HG03442 (cell line): ENCODE results near the gene LRIG1.
A peak's percentile ranks its signal among the peaks of the same experiment; 100 is the strongest.

Experiments
- ATAC-seq: cut with Tn5 transposase; IDR thresholded peaks from one replicate; pipeline ENCODE4 v1.9.1; 2021; ENCODE audit warnings: mild to moderate bottlenecking, moderate library complexity; ENCODE audit not compliant: unreplicated experiment

The LRIG1 gene

DNA sequence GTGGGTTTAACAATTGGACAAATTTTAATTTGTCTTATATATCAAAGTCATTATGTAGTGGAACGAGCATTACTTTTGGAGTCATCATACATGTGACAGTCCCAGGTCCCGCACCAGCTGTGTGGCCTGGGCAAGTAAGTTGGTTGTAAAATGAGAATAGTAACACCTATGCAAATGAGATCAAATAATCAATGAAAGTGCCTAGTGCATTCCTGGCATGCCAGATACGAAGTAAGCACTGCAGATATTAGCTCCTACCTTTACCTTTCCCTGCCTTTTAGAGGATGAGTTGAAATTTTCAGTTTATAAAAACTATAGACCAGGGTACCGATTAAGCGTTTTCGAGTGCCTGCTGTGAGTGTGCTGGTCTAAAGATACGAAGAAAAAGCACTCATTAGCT lies 134.1 kb downstream of the LRIG1 start:
- no peak for ATAC-seq

DNA sequence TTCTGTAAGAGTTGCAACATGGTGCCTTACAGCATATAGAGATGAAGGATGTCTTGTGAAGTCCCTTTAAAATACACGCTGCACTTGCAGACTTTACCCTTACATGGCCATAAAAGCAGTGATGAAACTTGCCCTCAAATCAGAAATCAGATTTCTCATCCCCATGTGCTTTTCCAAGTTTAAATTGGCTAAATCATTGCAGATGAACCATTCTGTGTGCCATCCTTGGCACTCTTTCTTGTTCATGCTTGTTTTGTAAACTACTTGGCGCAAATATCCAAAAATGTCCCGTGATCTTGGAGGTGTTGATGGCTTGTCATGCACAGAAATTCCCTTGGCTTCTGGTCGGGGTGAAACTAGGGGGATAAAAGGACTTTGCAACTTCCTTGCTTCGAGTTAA lies 135.7 kb downstream of the LRIG1 start:
- no peak for ATAC-seq

DNA sequence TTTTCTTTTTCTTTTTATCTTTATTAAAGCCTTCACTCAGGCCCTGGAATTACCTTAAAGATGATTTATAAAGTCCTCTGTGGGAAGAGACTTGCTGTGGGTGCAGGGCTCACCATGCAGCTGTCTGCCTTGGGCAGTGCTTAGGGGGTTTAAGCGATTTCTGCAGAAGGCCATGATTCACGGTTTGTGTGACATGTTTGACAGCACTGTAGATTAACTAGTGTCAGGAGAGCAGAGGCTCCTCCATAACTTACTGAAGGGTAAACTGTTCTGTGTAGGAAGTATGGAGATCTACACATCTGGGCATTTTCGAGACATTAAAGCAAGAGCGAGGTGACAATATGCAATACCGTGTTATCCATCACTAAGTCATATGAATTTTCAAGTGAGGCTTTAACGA lies 137.7 kb downstream of the LRIG1 start:
- no peak for ATAC-seq

DNA sequence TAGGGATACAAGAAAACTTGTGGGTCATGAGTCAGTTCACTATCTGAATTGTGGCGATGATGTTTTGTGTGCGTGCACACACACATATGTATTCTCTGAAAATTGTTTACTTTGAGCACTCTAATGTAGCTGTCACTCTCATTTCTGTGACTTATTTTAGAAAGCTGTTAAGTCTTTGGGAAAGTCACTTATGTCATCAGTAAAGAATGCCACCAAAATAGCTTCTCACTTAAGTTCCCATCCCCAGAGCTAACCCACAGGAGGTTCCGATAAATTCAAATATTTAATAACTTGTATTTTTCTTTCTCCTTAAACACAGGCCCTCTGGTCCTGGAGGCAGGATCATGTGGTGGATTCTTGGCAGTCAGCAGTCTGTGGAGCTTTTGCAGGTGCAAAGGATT lies 138.3 kb downstream of the LRIG1 start:
- no peak for ATAC-seq

DNA sequence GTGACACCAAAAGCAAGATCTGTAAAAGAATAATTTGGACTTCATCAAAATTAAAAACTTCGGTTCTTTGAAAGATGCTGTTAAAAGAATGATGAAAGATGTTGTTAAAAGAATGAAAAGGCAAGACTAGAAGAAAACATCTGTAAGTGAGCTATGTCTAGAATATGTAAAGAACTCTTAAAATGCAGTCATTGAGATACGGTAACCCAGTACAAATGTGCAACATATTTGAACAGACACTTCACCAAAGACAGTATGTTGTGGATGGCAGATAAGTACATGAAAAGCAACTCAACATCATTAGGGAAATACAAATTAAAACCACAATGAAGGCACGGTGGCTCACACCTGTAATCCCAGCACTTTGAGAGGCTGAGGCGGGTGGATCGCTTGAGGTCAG lies 139.5 kb downstream of the LRIG1 start:
- no peak for ATAC-seq

DNA sequence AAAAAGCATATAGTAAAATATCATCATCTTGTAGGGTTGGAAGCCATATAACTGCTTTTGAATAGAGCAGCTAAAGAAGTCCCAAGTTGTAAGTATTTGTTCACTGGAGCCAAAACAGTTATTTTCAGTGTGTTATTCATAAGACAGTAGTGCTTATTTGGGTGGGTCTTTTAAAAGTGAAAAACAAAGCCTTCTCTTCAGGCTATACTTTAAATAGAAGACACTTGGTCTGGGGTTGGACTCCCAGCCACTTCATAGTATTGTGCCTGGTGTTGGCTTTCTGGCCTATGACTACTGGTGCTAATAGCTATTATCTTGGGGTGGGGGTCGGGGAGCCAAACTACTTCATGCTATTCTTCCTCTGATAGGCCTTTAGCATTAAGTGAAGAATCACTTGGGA lies 144.8 kb downstream of the LRIG1 start:
- no peak for ATAC-seq

DNA sequence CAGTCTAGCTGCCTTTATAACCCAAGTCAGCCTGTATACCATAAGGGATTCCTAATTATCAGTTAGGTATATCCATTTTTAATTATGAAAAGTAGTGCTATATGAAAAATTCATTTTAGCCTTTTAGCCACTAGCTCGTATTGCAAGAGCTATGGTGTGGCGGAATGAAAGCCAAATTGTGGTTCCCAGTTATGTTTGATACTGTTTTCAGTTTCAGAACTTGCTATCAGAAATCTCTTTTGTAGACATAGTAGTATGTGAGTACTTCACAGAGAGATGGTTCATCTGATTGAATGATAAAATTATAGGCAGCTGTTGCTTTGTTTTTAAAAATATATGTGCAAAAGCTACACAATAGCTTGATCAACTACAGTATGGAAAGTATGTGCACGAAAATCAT lies 145.4 kb downstream of the LRIG1 start:
- ATAC-seq = peak; percentile 90

DNA sequence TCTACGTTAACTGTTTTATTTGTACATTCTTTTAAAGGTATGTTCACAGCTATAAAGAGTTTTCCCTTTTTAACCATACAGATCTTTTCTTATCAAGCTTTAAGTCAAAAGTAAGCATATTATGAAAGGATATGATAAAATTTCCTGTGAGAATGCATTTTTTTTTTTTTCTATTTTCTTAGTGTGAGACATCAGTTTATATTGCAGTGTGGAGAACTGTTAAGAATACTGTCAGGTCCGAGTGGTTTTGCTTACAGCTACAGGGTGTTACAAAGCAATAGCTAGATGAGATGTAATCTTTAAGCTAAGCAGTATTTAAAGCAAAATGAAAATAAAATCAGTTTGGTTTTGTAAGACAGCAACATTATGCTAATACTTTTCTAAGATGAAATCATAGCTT lies 146.8 kb downstream of the LRIG1 start:
- ATAC-seq = no peak

DNA sequence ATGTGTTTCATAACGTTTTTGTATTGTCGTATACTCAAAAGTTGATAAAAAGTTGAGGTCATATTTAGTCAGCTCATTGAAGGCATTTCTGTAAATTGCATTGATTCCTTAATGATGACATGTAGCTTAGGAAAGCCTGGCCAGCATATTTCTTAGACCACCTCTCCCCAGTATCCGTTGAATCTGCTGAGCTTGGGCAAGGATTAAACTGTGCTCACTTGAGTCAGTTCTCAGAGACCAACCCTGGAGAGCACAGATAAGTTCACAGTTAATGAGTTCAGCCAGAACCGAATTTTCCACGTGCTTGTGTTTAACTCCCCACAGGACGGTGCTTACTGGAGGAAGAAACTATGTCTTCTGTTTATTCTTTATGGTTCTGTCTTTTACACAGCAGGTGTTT lies 147.3 kb downstream of the LRIG1 start:
- ATAC-seq = no peak

DNA sequence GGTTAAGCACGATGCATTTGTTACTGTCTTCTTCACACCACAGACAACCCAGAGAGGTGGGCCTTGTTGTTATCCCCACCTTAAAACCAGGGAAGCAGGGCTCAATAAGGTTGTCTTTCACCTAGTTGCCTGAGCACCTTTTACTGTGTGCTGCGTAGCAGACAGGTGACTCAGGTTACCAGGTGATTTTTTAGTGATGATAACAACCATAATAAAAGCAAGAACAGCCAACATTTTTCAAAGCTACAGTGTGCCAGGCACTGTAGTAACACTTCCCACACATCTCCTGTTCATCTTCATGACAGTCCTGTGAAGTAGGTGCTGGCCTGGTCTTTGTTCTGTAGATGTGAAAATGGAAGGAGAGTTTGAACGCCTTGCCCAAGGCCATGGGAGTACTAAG lies 147.8 kb downstream of the LRIG1 start:
- no peak for ATAC-seq

DNA sequence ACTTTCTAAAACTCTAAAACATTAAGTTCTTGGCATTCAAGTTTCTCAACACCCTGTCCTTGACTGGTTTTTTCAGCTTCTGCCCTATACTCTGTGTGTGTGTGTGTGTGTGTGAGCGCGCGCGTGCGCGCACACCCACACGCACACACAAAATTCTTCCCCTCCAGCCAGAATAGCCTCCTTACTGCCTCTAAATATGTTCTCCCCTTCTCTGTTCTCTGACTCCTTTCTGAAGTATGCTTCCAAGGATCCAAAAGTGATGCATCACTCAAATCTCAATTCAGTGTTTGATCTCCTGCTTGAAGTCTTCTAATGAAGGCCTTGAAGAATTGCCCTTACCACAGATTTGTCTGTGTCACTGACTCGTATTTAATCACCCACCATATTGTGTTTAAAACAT lies 150.2 kb downstream of the LRIG1 start:
- ATAC-seq = no peak

DNA sequence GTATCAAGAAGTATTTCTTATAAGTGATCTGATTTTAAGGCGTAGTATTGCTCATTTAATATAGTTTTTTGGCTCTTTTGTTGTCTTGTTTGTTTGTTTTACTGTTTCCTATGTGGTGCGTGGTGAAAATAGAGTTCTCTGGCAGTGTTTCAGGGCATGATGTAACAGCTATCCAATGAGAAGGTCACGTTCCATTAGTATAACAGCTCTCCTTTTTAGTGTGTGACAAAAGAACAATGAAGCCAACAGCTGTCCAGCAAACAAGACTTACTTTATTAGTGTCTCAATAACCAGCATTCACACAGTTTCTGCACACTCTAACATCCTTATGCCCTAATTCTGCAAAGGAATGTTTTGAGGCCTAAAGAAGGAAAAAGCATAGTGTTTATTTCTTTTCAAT lies 152.1 kb downstream of the LRIG1 start:
- no peak for ATAC-seq

DNA sequence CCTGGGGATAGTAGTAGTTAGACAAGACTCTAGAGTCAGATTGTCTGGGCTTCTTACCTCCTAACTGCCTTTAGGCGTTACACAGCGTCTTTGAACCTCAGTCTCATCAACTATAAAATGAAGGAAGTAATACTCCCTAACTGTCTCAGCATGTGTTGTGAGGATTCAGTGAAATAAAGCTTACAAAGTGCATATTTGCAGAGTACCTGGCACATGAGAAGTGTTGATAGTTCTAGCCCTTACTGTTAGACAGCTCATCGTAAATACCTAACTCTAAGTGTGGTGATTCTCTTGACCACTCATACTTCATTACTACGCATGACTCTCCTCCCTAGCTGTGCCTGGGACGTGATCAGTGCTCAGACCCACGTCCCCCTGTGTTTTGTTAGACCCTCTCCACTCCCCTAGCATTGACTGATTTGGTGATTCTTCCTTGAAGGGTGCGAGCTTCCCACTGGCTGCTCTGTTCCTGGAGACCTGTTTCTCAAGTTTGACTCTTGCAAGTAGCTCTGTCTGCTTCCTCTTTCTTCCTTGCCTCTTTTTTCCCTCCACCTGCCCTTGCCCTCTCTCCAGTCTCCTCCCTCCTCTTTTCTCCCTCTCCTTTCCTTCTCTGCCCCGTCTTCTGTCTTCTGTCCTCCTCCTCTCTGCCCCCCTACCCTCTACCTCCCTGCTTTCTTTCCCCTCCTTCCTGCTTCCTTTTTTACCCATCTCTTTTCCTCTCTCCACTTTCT lies 155.8 kb downstream of the LRIG1 start:
- no peak for ATAC-seq

DNA sequence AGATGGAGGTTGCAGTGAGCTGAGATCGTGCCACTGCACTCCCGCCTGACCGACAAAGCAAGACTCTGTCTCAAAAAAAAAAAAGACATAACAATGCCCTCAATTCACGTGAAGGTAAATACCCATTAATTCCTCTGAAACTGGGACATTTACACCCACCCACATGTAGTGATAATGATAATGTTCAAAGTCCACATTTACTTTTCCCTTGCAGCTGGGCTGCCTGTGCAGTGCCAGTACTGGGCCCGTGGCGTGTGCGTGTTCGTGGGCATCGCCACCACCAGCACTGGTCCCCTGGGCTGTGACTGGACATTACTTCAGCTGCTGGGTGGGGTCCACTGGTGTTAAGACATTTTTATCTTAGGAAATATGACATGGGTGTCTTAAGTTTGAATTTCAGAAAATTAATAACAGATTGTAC lies 156.4 kb downstream of the LRIG1 start:
- ATAC-seq = no peak

DNA sequence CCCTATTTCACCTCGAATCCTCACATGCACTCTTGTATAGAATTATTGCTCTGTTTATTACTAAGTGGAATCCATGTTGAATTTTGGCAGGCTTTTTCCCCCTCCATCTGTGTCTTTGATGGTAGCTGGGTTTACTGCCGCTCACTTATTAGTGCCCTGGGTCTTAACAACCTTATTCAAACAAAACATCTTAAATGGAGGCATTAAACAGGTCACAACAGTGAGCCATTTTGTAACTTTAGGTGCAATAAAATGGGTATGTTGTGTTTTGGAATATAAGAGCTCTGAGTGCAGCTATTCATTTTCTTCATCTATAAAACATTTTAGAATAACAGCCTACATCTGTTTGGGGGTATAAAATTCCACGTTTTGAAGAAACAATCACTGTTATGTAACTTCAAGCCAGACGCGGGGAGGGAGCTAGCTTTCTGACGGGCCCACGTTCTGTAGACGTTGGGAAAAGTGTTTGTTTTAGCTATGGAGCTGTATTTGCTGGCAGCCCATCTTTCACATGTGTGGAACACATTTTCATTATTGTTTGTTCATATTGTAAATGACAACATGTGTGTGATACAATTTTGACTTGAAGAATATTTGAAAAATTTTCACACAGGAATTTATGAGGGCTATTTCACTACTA lies 158.0 kb downstream of the LRIG1 start:
- ATAC-seq = no peak

DNA sequence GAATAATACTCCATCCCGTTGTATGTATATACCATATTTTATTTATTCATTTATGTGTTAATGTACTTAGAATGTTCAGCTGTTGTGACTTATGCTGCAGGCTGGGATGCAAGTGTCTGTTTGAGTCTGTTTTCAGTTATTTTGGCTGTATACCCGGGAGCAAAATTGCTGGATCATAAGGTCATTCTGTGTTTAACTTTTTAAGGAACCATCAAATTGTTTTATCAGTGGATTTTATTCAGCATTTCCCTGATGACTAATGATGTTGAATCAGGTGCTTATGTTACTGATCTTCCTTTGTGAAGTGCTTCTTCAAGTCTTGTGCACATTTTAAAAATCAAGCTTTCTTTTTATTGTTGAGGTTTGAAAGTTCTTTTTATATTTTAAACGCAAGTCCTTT lies 161.9 kb downstream of the LRIG1 start:
- ATAC-seq = no peak

DNA sequence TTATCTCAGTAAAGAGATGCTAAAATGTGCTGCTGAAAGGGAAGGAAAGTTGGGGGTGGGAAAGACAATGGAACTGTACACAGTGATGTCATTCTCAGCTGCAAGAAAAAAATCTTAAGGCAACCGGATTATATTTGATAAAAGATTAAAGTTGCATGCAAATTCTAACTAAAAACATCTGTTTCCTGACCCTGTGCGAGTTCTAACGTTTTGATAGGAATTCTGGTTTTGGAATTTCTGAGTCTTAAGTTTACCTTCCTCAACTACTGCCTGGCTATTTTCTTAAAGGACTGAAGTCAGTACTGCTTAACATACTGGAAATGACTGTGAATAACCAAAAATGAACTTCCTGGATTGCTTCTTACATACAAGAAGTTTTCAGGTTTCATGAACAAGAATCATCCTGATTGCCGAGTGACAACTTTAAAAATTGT lies 164.5 kb downstream of the LRIG1 start:
- ATAC-seq = no peak

DNA sequence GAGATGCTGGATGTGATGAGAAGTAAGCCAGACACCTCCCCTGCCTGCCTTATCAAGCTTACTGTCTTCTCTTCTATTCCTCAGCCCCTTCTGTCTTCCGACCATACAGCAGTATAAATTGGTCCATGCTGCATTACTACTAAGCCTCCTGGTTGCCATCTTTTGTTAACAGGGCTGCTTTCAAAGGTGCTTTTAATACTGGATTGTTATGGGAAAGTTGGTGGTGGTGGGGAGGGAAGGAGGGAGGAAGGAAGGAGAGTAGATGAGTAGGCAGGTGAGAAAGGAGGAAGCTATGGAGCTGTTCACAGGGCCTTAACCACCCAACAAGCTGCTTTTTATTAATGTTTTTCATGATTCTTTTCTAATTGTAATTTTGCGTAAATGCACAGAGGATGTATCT lies 165.2 kb downstream of the LRIG1 start:
- ATAC-seq = no peak
